Measurements from ENCODE around the gene BLOC1S1.
A peak's percentile ranks its signal among the peaks of the same experiment; 100 is the strongest.

BLOC1S1 gene

GRCh38 chr12:55699471-55700055 lies 16.3 kb upstream of the BLOC1S1 start:
- DNase-seq (ENCODE audit: low spot score) (peak; percentile 27), ATAC-seq (ENCODE audit: low read depth) (no peak)
- TF ChIP-seq CTCF (IDR thresholded peaks at IDR 0.05; ENCODE audit: poor library complexity, severe bottlenecking): no peak
- Histone ChIP-seq H3K27me3 (ENCODE audit: insufficient read depth, poor library complexity, severe bottlenecking) (no peaks in the 10 kb centered on the region), H3K36me3 (ENCODE audit: low read depth) (no peaks in the 10 kb centered on the region), H3K4me3 (ENCODE audit: severe bottlenecking) (no peak overlapping the region), H3K4me1 (ENCODE audit: insufficient read depth, poor library complexity, severe bottlenecking) (peaks cover 6% of the 10 kb centered on the region), H3K27ac (ENCODE audit: poor library complexity, severe bottlenecking) (no peak overlapping the region), H3K9me3 (ENCODE audit: severe bottlenecking) (no peaks in the 10 kb centered on the region)

- Histone ChIP-seq H3K27me3 (ENCODE audit: insufficient read depth, poor library complexity, severe bottlenecking) (no peaks in the 10 kb centered on the region), H3K4me1 (ENCODE audit: insufficient read depth, poor library complexity, severe bottlenecking) (peaks cover 6% of the 10 kb centered on the region), H3K4me3 (ENCODE audit: severe bottlenecking) (no peak overlapping the region), H3K9me3 (ENCODE audit: severe bottlenecking) (no peaks in the 10 kb centered on the region), H3K27ac (ENCODE audit: poor library complexity, severe bottlenecking) (no peak overlapping the region), H3K36me3 (ENCODE audit: low read depth) (no peaks in the 10 kb centered on the region)
- no peak for DNase-seq (ENCODE audit: low spot score)
- TF ChIP-seq CTCF (IDR thresholded peaks at IDR 0.05; ENCODE audit: poor library complexity, severe bottlenecking): no peak
- ATAC-seq (ENCODE audit: low read depth): peak; percentile 67
Measured at GRCh38 chr12:55700255-55701018, 15.4 kb upstream of the BLOC1S1 start.

- H3K4me3 ChIP-seq (ENCODE audit: severe bottlenecking): no peak overlapping the region
- H3K27me3 ChIP-seq (ENCODE audit: insufficient read depth, poor library complexity, severe bottlenecking): peaks cover 9% of the 10 kb centered on the region
- no peak for TF ChIP-seq CTCF (IDR thresholded peaks at IDR 0.05; ENCODE audit: poor library complexity, severe bottlenecking)
- H3K36me3 ChIP-seq (ENCODE audit: low read depth): no peaks in the 10 kb centered on the region
- peaks cover 6% of the 10 kb centered on the region for H3K4me1 ChIP-seq (ENCODE audit: insufficient read depth, poor library complexity, severe bottlenecking)
- ATAC-seq (ENCODE audit: low read depth) (no peak), DNase-seq (ENCODE audit: low spot score) (no peak)
- H3K27ac ChIP-seq (ENCODE audit: poor library complexity, severe bottlenecking): no peak overlapping the region
- H3K9me3 ChIP-seq (ENCODE audit: severe bottlenecking): no peaks in the 10 kb centered on the region
Measured at GRCh38 chr12:55702861-55703260, 13.0 kb upstream of the BLOC1S1 start.

GRCh38 chr12:55703288-55703687 lies 12.6 kb upstream of the BLOC1S1 start:
- ATAC-seq (ENCODE audit: low read depth): no peak
- Histone ChIP-seq H3K4me1 (ENCODE audit: insufficient read depth, poor library complexity, severe bottlenecking) (peaks cover 6% of the 10 kb centered on the region), H3K36me3 (ENCODE audit: low read depth) (no peaks in the 10 kb centered on the region), H3K27ac (ENCODE audit: poor library complexity, severe bottlenecking) (no peak overlapping the region), H3K27me3 (ENCODE audit: insufficient read depth, poor library complexity, severe bottlenecking) (peaks cover 9% of the 10 kb centered on the region), H3K9me3 (ENCODE audit: severe bottlenecking) (no peaks in the 10 kb centered on the region), H3K4me3 (ENCODE audit: severe bottlenecking) (no peak overlapping the region)
- TF ChIP-seq CTCF (IDR thresholded peaks at IDR 0.05; ENCODE audit: poor library complexity, severe bottlenecking): no peak
- no peak for DNase-seq (ENCODE audit: low spot score)
